Ascending aorta (tissue), 2 donors: ENCODE results near the gene ZBTB39. TPM values are rescaled to one million over a fixed set of nuclear protein-coding genes. Genes with fewer than 3 reads are reported as not detected.
"Not testable (repeated sequence)": the region's sequence is repeated elsewhere in the genome, so short reads cannot be mapped to it uniquely, and the experiment has no call there.

Experiments used
- DNase-seq, 2 donors: peaks; one replicate each; pipeline ENCODE4 v3.0.0-alpha.2; 2019; ENCODE audit warnings: low spot score in 2 of 2
- H3K27ac ChIP-seq, 2 donors: fragments of 200-600 bp; sonication (generic); one replicate each; pipeline ENCODE4 v1.5.1; 2016 to 2017; ENCODE audit warnings: mild to moderate bottlenecking in 1 of 2
- H3K27me3 ChIP-seq: fragments of 200-600 bp; sonication (generic); one replicate; pipeline ENCODE4 v1.5.1; 2017
- H3K36me3 ChIP-seq, 2 donors: fragments of 200-600 bp; sonication (generic); one replicate each; pipeline ENCODE4 v1.5.1; 2016
- H3K4me1 ChIP-seq, 2 donors: fragments of 200-600 bp; sonication (generic); one replicate each; pipeline ENCODE4 v1.5.1; 2016 to 2017; ENCODE audit warnings: mild to moderate bottlenecking in 1 of 2
- H3K4me3 ChIP-seq, 2 donors: fragments of 200-600 bp; sonication (generic); one replicate each; pipeline ENCODE4 v1.5.1; 2016 to 2017; ENCODE audit warnings: mild to moderate bottlenecking in 1 of 2
- H3K9me3 ChIP-seq, 2 donors: fragments of 200-600 bp; sonication (generic); one replicate each; pipeline ENCODE4 v1.5.1; 2016
- intact Hi-C: fragments of 100-400 bp; cut with DNase I; formaldehyde crosslinking; loops from one replicate; pipeline ENCODE4 v1.15.1; 2023
- total RNA-seq: library from RNA; depleted of rRNA; stranded (reverse); fragments of >200 nt; gene quantifications from one replicate; pipeline ENCODE4 v1.1.0, GENCODE V29; 2016
- TF ChIP-seq, protein P1 (sequence below), 3 experiments: fragments of 200-600 bp in 2 of 3; fragments of 450-650 bp in 1 of 3; sonication (generic) in 2 of 3; IDR thresholded peaks; one replicate each; pipeline ENCODE4 v1.5.1; 2016 to 2019; ENCODE audit warnings: antibody characterized with exemption in 3 of 3, mild to moderate bottlenecking in 1 of 3, moderate library complexity in 1 of 3

Gene ZBTB39, protein sequence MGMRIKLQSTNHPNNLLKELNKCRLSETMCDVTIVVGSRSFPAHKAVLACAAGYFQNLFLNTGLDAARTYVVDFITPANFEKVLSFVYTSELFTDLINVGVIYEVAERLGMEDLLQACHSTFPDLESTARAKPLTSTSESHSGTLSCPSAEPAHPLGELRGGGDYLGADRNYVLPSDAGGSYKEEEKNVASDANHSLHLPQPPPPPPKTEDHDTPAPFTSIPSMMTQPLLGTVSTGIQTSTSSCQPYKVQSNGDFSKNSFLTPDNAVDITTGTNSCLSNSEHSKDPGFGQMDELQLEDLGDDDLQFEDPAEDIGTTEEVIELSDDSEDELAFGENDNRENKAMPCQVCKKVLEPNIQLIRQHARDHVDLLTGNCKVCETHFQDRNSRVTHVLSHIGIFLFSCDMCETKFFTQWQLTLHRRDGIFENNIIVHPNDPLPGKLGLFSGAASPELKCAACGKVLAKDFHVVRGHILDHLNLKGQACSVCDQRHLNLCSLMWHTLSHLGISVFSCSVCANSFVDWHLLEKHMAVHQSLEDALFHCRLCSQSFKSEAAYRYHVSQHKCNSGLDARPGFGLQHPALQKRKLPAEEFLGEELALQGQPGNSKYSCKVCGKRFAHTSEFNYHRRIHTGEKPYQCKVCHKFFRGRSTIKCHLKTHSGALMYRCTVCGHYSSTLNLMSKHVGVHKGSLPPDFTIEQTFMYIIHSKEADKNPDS
- total RNA-seq, result 5.9 TPM

DNA sequence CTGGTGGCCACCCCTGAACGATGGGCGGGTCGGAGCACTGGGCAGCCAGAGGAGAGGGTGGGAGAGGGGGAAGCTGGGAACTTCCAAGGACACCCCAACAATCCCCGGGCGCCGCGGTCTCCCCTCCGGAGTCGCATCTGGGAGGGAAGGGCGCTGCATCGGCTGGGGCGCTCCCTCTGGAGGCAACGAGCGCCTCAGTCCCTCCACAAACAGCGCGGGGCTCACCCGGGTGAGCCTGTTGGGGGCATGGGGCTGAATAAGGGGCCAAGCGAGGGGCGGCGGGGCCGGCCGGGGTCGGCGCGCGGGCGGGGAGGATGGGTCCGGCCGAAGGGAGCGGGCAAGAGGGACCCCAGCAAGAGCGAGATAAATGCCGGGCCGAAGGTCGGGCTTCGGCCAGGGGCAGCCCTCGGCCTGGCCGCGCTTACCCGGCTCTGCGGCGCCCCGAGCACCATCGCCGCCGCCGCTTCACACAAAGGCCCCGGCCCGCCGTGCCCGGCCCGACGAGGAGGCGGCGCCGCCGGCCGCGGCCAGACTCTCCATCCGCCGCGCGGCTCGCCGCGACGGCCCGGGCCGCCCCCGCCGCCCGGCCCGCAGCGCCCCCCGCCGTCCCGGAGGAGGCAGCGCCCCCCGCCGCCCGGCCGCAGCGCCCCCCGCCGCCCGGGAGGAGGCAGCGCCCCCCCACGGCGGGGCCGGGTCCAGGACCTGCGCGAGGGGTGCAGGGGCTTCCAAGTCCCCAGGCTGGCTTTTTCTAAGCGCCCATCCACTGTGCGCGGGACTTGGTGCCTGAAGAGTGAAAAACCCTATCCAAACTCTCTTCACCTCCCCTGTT, at the start of gene ZBTB39:
ZBTB39 (minus strand) TSS at position 567 of the 829 bp plus-strand sequence. CDS start 1,629 bp downstream, outside the sequence.
- TF ChIP-seq, protein P1, sequence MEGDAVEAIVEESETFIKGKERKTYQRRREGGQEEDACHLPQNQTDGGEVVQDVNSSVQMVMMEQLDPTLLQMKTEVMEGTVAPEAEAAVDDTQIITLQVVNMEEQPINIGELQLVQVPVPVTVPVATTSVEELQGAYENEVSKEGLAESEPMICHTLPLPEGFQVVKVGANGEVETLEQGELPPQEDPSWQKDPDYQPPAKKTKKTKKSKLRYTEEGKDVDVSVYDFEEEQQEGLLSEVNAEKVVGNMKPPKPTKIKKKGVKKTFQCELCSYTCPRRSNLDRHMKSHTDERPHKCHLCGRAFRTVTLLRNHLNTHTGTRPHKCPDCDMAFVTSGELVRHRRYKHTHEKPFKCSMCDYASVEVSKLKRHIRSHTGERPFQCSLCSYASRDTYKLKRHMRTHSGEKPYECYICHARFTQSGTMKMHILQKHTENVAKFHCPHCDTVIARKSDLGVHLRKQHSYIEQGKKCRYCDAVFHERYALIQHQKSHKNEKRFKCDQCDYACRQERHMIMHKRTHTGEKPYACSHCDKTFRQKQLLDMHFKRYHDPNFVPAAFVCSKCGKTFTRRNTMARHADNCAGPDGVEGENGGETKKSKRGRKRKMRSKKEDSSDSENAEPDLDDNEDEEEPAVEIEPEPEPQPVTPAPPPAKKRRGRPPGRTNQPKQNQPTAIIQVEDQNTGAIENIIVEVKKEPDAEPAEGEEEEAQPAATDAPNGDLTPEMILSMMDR (IDR thresholded peaks at IDR 0.05), result peak; percentile 36 to 58 (median 47)
- H3K9me3 ChIP-seq, result no peaks in the 10 kb centered on the region
- DNase-seq, result peak in 1 of 2 donors; percentile 78
- H3K36me3 ChIP-seq, result peaks cover 27 to 29% of the 10 kb centered on the region in 2 donors
- peak within 1 kb of the TSS; percentile 81 to 85 for H3K27ac ChIP-seq
- intact Hi-C loops, result loop anchor here (5.0 kb wide), 1 partner anchor 56 kb away; no protein-coding TSS in a partner anchor
- no peaks in the 10 kb centered on the region for H3K27me3 ChIP-seq
- H3K4me3 ChIP-seq, result peak within 1 kb of the TSS; percentile 88 to 100
- H3K4me1 ChIP-seq, result peaks cover 0 to 7% of the 10 kb centered on the region in 2 donors

DNA sequence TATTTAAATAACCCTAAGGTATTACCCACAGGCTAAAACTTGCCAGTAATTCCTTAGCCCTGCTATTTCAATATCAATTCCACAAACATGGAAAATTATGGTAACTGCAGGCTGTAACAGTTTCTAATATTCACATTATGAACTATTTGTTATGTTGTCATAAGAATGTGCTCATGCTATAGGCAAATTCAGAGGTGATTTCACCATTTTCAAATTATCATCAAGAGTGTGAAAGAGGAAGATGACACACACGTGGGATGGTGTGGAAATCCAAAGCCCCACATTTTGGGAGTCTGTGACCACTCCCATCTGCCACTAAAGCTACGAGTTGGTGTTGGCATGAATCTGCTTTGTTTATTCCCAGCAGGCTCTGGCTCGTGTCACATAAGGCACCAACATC, 49.5 kb upstream of the ZBTB39 start:
- TF ChIP-seq, protein P1 (IDR thresholded peaks at IDR 0.05), result no peak
- Histone ChIP-seq H3K4me1 (no peaks in the 10 kb centered on the region), H3K9me3 (no peaks in the 10 kb centered on the region), H3K4me3 (no peak overlapping the region), H3K27ac (no peak overlapping the region), H3K36me3 (peaks cover 2 to 24% of the 10 kb centered on the region in 2 donors), H3K27me3 (no peaks in the 10 kb centered on the region)
- DNase-seq, result no peak
- intact Hi-C loops, result no loop called here

DNA sequence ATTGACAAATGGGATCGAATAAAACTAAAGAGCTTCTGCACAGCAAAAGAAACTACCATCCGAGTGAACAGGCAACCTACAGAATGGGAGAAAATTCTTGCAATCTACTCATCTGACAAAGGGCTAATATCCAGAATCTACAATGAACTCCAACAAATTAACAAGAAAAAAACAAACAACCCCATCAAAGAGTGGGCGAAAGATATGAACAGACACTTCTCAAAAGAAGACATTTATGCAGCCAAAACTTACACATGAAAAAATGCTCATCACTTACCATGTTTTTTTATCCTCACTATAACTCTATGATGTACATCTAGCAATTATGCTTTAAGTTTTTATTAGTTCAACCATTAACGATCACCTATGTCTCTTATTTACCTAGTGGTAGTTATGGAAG, 47.6 kb upstream of the ZBTB39 start:
- H3K27ac ChIP-seq, H3K9me3 ChIP-seq, DNase-seq, H3K27me3 ChIP-seq, H3K36me3 ChIP-seq, intact Hi-C loops, H3K4me1 ChIP-seq, H3K4me3 ChIP-seq: not testable (repeated sequence)

DNA sequence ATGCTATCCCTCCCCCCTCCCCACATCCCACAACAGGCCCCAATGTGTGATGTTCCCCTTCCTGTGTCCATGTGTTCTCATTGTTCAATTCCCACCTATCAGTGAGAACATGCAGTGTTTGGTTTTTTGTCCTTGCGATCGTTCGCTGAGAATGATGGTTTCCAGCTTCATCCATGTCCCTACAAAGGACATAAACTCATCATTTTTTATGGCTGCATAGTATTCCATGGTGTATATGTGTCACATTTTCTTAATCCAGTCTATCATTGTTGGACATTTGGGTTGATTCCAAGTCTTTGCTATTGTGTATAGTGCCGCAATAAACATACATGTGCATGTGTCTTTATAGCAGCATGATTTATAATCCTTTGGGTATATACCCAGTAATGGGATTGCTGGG, 46.8 kb upstream of the ZBTB39 start:
- H3K27ac ChIP-seq, H3K27me3 ChIP-seq, H3K4me3 ChIP-seq, H3K4me1 ChIP-seq, H3K9me3 ChIP-seq, H3K36me3 ChIP-seq, DNase-seq, intact Hi-C loops: not testable (repeated sequence)

DNA sequence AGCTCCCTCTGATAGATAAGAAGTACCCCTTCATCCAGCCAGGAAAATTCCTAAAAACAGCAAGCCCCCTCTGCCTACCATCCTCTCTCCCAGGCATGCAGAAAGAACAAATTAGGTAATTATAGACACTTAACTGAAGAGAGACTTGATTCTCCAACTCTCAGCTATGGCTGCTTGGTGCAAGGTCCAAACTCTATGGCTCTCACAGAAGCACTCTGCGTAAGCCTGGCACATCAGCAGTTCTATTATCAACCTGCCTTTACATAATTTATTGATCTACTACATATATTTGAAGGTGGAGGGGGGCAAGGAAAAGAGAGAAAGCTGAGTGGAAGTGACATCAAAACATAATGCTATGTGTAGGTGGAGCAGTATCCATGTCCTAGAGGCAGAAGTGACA, 44.7 kb upstream of the ZBTB39 start:
- DNase-seq, result no peak
- Histone ChIP-seq H3K27me3 (no peaks in the 10 kb centered on the region), H3K4me3 (no peak overlapping the region), H3K36me3 (no peaks in the 10 kb centered on the region), H3K27ac (no peak overlapping the region), H3K4me1 (no peaks in the 10 kb centered on the region), H3K9me3 (no peaks in the 10 kb centered on the region)
- intact Hi-C loops, result no loop called here
- TF ChIP-seq, protein P1 (IDR thresholded peaks at IDR 0.05), result no peak

DNA sequence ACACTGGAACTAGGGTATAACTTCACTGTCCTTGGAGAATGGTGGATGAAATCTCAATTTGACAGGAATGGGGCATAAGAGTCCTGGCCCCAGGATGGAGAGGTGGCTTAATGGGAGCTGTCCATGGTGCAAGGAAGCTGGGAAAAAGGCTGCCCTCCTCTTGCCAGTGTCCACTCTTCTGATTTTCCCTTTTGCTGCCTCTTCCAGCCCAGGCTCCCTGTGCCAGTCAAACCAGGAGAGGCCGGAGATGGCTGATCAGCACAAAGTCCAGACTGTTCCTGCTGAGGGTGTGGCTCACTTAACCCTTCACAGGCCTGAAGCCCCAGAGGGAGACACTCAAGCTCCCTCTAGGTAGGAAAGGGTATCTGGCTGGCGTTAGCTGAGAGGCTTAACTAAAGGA, 43.5 kb upstream of the ZBTB39 start, which contains the start of gene MYO1A:
MYO1A (minus strand) TSS at position 240 of the 400 bp plus-strand sequence. CDS start 1,806 bp downstream, outside the sequence.
- no peaks in the 10 kb centered on the region for H3K36me3 ChIP-seq
- H3K4me3 ChIP-seq, result no peak within 1 kb of the TSS
- no peaks in the 10 kb centered on the region for H3K4me1 ChIP-seq
- H3K9me3 ChIP-seq, result no peaks in the 10 kb centered on the region
- H3K27me3 ChIP-seq, result no peaks in the 10 kb centered on the region
- no peak within 1 kb of the TSS for H3K27ac ChIP-seq
- DNase-seq, result no peak
- TF ChIP-seq, protein P1 (IDR thresholded peaks at IDR 0.05), result no peak
- intact Hi-C loops, result no loop called here
